Common myeloid progenitor, CD34-positive (primary cell): ENCODE data around the gene ZBTB16.

Experiments
- CTCF ChIA-PET: fragments of 350-600 bp; sonication (Branson Sonifier 250); formaldehyde crosslinking; loops from one replicate; lab custom pipeline; 2021; ENCODE audit warnings: antibody characterized with exemption; lab: Charles Lee
- POLR2A ChIA-PET: fragments of 350-600 bp; sonication (Branson Sonifier 250); formaldehyde crosslinking; loops from one replicate; lab custom pipeline; 2021; ENCODE audit warnings: antibody characterized with exemption; lab: Charles Lee
- DNase-seq, 3 donors: peaks; one replicate each; pipeline versions ENCODE4 v3.0.0 to v3.0.0-alpha.2; 2013
- H3K27ac ChIP-seq, 2 experiments: 1 replicate in 1 of 2; 2 replicates in 1 of 2; pipeline ENCODE4 v1.7.0; 2013; ENCODE audit warnings: inconsistent platforms in 2 of 2, low read length in 2 of 2, mild to moderate bottlenecking in 2 of 2, low read depth in 1 of 2, moderate library complexity in 1 of 2; ENCODE audit not compliant: severe bottlenecking in 2 of 2, insufficient read depth in 1 of 2, poor library complexity in 1 of 2
- H3K27me3 ChIP-seq, 5 experiments: replicated peaks in 2 of 5; 1 replicate in 3 of 5; 2 replicates in 2 of 5; pipeline versions ENCODE4 v1.6.1 to v1.7.0; 2013; ENCODE audit warnings: low read length in 4 of 5, mild to moderate bottlenecking in 2 of 5, moderate library complexity in 2 of 5, inconsistent platforms in 1 of 5; ENCODE audit not compliant: insufficient read depth in 5 of 5, control insufficient read depth in 4 of 5
- H3K36me3 ChIP-seq, 4 experiments: 1 replicate in 2 of 4; 2 replicates in 2 of 4; pipeline versions ENCODE4 v1.6.1 to v1.7.0; 2013; ENCODE audit warnings: low read length in 3 of 4, control low read depth in 1 of 4, mild to moderate bottlenecking in 1 of 4; ENCODE audit not compliant: control insufficient read depth in 4 of 4, insufficient read depth in 4 of 4
- H3K4me1 ChIP-seq, 4 experiments: 1 replicate in 3 of 4; 2 replicates in 1 of 4; pipeline versions ENCODE4 v1.6.1 to v1.7.1; 2013; ENCODE audit warnings: low read length in 3 of 4, mild to moderate bottlenecking in 3 of 4, control low read depth in 1 of 4, inconsistent platforms in 1 of 4, moderate library complexity in 1 of 4; ENCODE audit not compliant: control insufficient read depth in 4 of 4, insufficient read depth in 4 of 4; ENCODE audit errors: control extremely low read depth in 1 of 4
- H3K4me3 ChIP-seq, 7 experiments: 1 replicate in 4 of 7; 2 replicates in 3 of 7; pipeline versions ENCODE4 v1.5.1 to v1.7.0; 2013; ENCODE audit warnings: mild to moderate bottlenecking in 7 of 7, low read length in 6 of 7, moderate library complexity in 6 of 7, inconsistent platforms in 2 of 7, low read depth in 2 of 7, control low read depth in 1 of 7; ENCODE audit not compliant: insufficient read depth in 4 of 7, control insufficient read depth in 1 of 7; ENCODE audit errors: extremely low read depth in 1 of 7
- H3K9me3 ChIP-seq, 5 experiments: 1 replicate in 4 of 5; 2 replicates in 1 of 5; pipeline versions ENCODE4 v1.6.1 to v1.7.1; 2013; ENCODE audit warnings: low read length in 4 of 5, mild to moderate bottlenecking in 2 of 5, inconsistent platforms in 1 of 5, low read depth in 1 of 5, moderate library complexity in 1 of 5; ENCODE audit not compliant: control insufficient read depth in 4 of 5, insufficient read depth in 2 of 5; ENCODE audit errors: control extremely low read depth in 1 of 5
- WGBS: methylation state at CpG from one replicate; pipeline ENCODE4 v1.1.5; 2013; ENCODE audit not compliant: insufficient coverage; 5-methylcytosine and 5-hydroxymethylcytosine counted together

The ZBTB16 gene

DNA sequence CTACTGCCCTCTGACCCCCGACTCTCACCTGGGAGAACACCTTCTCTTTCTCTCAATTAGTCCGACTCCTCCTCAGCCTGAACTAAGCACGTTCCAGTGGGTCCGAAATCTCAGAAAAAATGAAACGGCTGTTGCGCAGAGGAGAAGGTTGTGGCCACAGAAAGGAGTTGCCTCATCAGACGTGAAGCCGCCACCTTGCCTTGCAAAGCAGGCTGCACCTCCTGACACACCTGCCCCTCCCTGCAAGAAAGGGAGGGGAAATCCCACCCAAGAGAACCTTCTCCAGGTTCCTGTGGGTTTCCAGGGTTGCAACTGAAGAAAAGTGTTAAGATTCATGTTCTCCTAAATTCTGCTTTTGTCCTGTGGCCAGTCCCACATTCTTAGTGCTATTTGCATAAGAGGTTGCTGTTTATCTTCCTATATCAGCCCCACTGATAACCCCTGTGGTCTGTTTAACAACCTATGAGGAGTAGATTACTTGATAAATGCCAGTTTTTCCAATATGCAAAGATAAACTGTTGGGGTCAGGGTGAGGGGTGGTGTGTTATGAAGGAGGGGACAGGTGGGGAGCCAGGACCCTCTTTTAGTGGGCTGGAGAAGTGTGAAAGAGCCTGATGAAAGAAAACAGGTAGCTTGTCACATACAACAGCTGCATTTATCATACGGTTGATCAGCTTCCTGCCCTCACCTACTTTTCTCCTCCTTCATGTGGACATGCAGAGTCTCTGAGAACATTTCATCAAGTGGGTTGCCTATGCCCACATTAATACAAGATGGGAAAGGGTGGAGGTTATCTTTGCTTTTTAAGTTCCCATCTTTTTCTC is 18.2 kb downstream of the ZBTB16 start:
- CTCF ChIA-PET, result interaction anchor here (0.9 to 2.7 kb wide), 6 partner anchors 9 to 114 kb away, joined by 3 to 14 read pairs (median 6); partner anchors contain the start of gene ZBTB16
- POLR2A ChIA-PET, result no interaction called here

GRCh38 chr11:114078423-114078822 is 18.9 kb downstream of the ZBTB16 start:
- 100% methylated on average over 2 of the region's 4 CpGs for WGBS
- no peaks in the 10 kb centered on the region for H3K9me3 ChIP-seq
- ChIA-PET POLR2A (interaction anchor here (0.7 kb wide), 1 partner anchor 19 kb away, joined by 3 read pairs; the partner anchor contains the start of gene ZBTB16), CTCF (interaction anchor here (0.8 to 2.7 kb wide), 10 partner anchors 9 to 114 kb away, joined by 3 to 14 read pairs (median 3); partner anchors contain the start of gene ZBTB16)
- no peak for DNase-seq
- H3K27ac ChIP-seq, result no peak overlapping the region
- H3K27me3 ChIP-seq, result no peaks in the 10 kb centered on the region
- no peak overlapping the region for H3K4me3 ChIP-seq
- peaks cover 46 to 97% (median 94%) of the 10 kb centered on the region in 4 experiments for H3K4me1 ChIP-seq
- H3K36me3 ChIP-seq, result no peaks in the 10 kb centered on the region

More for the DNA sequence above, 18.2 kb downstream of the ZBTB16 start:
- peak overlapping the region in 2 of 7 experiments; percentile 19 to 34 for H3K4me3 ChIP-seq
- H3K27me3 ChIP-seq, result no peaks in the 10 kb centered on the region
- no peaks in the 10 kb centered on the region for H3K9me3 ChIP-seq
- DNase-seq, result peak in 2 of 3 donors; percentile 62 to 69
- H3K27ac ChIP-seq, result peak overlapping the region in 1 of 2 experiments; percentile 44
- WGBS, result 68% methylated on average over 7 of the region's 9 CpGs
- H3K4me1 ChIP-seq, result peaks cover 51 to 96% (median 93%) of the 10 kb centered on the region in 4 experiments
- no peaks in the 10 kb centered on the region for H3K36me3 ChIP-seq

- no peaks in the 10 kb centered on the region for H3K9me3 ChIP-seq
- no peaks in the 10 kb centered on the region for H3K36me3 ChIP-seq
- ChIA-PET POLR2A (interaction anchor here (0.6 kb wide), 1 partner anchor 19 kb away, joined by 4 read pairs; no protein-coding TSS in a partner anchor), CTCF (interaction anchor here (1.0 to 4.5 kb wide), 6 partner anchors 9 to 103 kb away, joined by 3 to 38 read pairs (median 6); partner anchors contain the start of gene ZBTB16)
- peak overlapping the region; percentile 13 to 95 for H3K27ac ChIP-seq
- peaks cover 44 to 97% (median 95%) of the 10 kb centered on the region in 4 experiments for H3K4me1 ChIP-seq
- 73% methylated on average over 3 of the region's 6 CpGs for WGBS
- DNase-seq, result no peak
- peak overlapping the region in 1 of 7 experiments; percentile 20 for H3K4me3 ChIP-seq
- no peaks in the 10 kb centered on the region for H3K27me3 ChIP-seq
Measured at GRCh38 chr11:114079511-114080065, 20.1 kb downstream of the ZBTB16 start.

GRCh38 chr11:114080219-114080618 is 20.7 kb downstream of the ZBTB16 start:
- peaks cover 44 to 97% (median 93%) of the 10 kb centered on the region in 4 experiments for H3K4me1 ChIP-seq
- H3K4me3 ChIP-seq, result no peak overlapping the region
- CTCF ChIA-PET, result interaction anchor here (1.0 to 4.5 kb wide), 7 partner anchors 10 to 181 kb away, joined by 3 to 38 read pairs (median 5); partner anchors contain the start of gene ZBTB16
- POLR2A ChIA-PET, result interaction anchor here (0.6 kb wide), 1 partner anchor 20 kb away, joined by 4 read pairs; no protein-coding TSS in a partner anchor
- no peaks in the 10 kb centered on the region for H3K27me3 ChIP-seq
- 58% methylated on average over 2 of the region's 5 CpGs for WGBS
- H3K9me3 ChIP-seq, result no peaks in the 10 kb centered on the region
- peak; percentile 65 to 87 (median 79) for DNase-seq
- H3K27ac ChIP-seq, result peak overlapping the region; percentile 92 to 95
- no peaks in the 10 kb centered on the region for H3K36me3 ChIP-seq

GRCh38 chr11:114080769-114081168 is 21.3 kb downstream of the ZBTB16 start:
- ChIA-PET POLR2A (interaction anchor here (0.7 kb wide), 1 partner anchor 13 kb away, joined by 4 read pairs; no protein-coding TSS in a partner anchor), CTCF (interaction anchor here (0.8 to 4.5 kb wide), 9 partner anchors 9 to 180 kb away, joined by 3 to 38 read pairs (median 4); partner anchors contain the start of gene ZBTB16)
- no peak for DNase-seq
- Histone ChIP-seq H3K36me3 (no peaks in the 10 kb centered on the region), H3K27ac (peak overlapping the region; percentile 92 to 95), H3K4me3 (peak overlapping the region in 2 of 7 experiments; percentile 5 to 9), H3K27me3 (no peaks in the 10 kb centered on the region), H3K4me1 (peaks cover 44 to 99% (median 94%) of the 10 kb centered on the region in 4 experiments), H3K9me3 (no peaks in the 10 kb centered on the region)
- 80% methylated on average over 3 of the region's 3 CpGs for WGBS

DNA sequence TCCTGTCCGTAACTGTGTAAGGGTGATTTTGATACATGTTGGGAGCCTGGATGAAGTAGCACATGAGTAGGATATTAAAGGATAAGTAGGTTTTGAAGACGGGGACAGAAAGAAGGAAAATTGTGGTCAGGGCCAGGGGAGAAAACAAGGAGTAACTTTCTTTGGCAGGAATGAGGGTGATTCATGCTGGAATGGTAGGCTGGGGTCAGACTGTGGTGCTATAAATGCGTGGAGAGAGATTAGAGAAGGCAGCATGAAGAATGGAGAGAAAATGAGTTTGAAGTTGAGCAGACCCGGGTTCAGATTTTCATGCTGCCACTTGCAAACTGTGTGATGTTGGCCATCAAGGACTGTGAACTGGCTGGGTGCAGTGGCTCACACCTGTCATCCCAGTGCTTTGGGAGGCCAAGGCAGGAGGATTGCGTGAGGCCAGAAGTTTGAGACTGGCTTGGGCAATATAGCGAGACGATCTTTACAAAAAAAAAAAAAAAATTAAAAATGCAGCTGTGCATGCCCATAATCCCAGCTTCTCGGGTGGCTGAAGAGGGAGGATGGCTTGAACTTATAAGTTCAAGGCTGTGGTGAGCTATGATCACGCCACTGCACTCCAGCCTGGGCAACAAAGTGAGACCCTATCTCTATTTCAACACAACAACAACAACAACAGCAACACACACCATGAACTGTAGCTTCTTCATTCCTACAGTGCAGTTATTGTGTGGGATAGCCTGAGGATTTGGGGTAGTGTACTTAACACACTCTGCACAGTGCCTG is 22.3 kb downstream of the ZBTB16 start:
- no peak for DNase-seq
- Histone ChIP-seq H3K4me1 (peaks cover 40 to 100% (median 94%) of the 10 kb centered on the region in 4 experiments), H3K27ac (peak overlapping the region; percentile 92 to 95), H3K36me3 (no peaks in the 10 kb centered on the region), H3K4me3 (peak overlapping the region in 1 of 7 experiments; percentile 47), H3K27me3 (no peaks in the 10 kb centered on the region), H3K9me3 (no peaks in the 10 kb centered on the region)
- 92% methylated on average over 6 of the region's 9 CpGs for WGBS
- CTCF ChIA-PET, result interaction anchor here (0.8 to 4.5 kb wide), 18 partner anchors 8 to 180 kb away, joined by 3 to 38 read pairs (median 7); partner anchors contain the start of gene ZBTB16
- POLR2A ChIA-PET, result interaction anchor here (0.7 to 2.1 kb wide), 9 partner anchors 14 to 98 kb away, joined by 3 to 42 read pairs (median 8); partner anchors contain the start of gene ZBTB16
